ENCODE results near the gene RNU4-1.

RNU4-1 gene

GRCh38 chr12:120287491-120287890, 5.5 kb downstream of the RNU4-1 start:
- no peak overlapping the region for H3K4me3 ChIP-seq (ENCODE audit: low read depth, low read length)
- TF ChIP-seq CTCF (IDR thresholded peaks at IDR 0.05; ENCODE audit: borderline replicate concordance, insufficient read depth, low read depth, low read length), result no peak

GRCh38 chr12:120286768-120287490, 6.1 kb downstream of the RNU4-1 start:
- no peak for TF ChIP-seq CTCF (IDR thresholded peaks at IDR 0.05; ENCODE audit: borderline replicate concordance, insufficient read depth, low read depth, low read length)
- H3K4me3 ChIP-seq (ENCODE audit: low read depth, low read length), result no peak overlapping the region

GRCh38 chr12:120284381-120284780, 8.7 kb downstream of the RNU4-1 start:
- no peak overlapping the region for H3K4me3 ChIP-seq (ENCODE audit: low read depth, low read length)
- no peak for TF ChIP-seq CTCF (IDR thresholded peaks at IDR 0.05; ENCODE audit: borderline replicate concordance, insufficient read depth, low read depth, low read length)

GRCh38 chr12:120283318-120283717, 9.7 kb downstream of the RNU4-1 start:
- TF ChIP-seq CTCF (IDR thresholded peaks at IDR 0.05; ENCODE audit: borderline replicate concordance, insufficient read depth, low read depth, low read length), result no peak

GRCh38 chr12:120278137-120279069, 14.6 kb downstream of the RNU4-1 start:
- H3K4me3 ChIP-seq (ENCODE audit: low read depth, low read length), result no peak overlapping the region
- no peak for TF ChIP-seq CTCF (IDR thresholded peaks at IDR 0.05; ENCODE audit: borderline replicate concordance, insufficient read depth, low read depth, low read length)

More at GRCh38 chr12:120283318-120283717, 9.7 kb downstream of the RNU4-1 start:
- no peak overlapping the region for H3K4me3 ChIP-seq (ENCODE audit: low read depth, low read length)

- H3K4me3 ChIP-seq (ENCODE audit: low read depth, low read length), result no peak overlapping the region
- no peak for TF ChIP-seq CTCF (IDR thresholded peaks at IDR 0.05; ENCODE audit: borderline replicate concordance, insufficient read depth, low read depth, low read length)
These were observed 16.3 kb downstream of the RNU4-1 start for GRCh38 chr12:120276734-120277133.
